Ishikawa (cell line): ENCODE measurements around the gene SLC38A11.

Experiments used
- CEBPB ChIP-seq: IDR thresholded peaks from 2 replicates; pipeline ENCODE4 v1.6.1; 2012
- CREB1 ChIP-seq: IDR thresholded peaks from 2 replicates; pipeline ENCODE4 v1.6.1; 2012; ENCODE audit warnings: low read depth
- EGR1 ChIP-seq: IDR thresholded peaks from 2 replicates; pipeline ENCODE4 v1.6.1; 2012
- EP300 ChIP-seq: IDR thresholded peaks from 2 replicates; pipeline ENCODE4 v1.6.1; 2012; ENCODE audit warnings: borderline replicate concordance
- FOXM1 ChIP-seq: IDR thresholded peaks from 2 replicates; pipeline ENCODE4 v1.6.1; 2012; ENCODE audit warnings: low read depth, borderline replicate concordance
- NFIC ChIP-seq: IDR thresholded peaks from 2 replicates; pipeline ENCODE4 v1.6.1; 2012
- RAD21 ChIP-seq: IDR thresholded peaks from 2 replicates; pipeline ENCODE4 v1.6.1; 2012; ENCODE audit warnings: low read depth
- TAF1 ChIP-seq: IDR thresholded peaks from 2 replicates; pipeline ENCODE4 v1.6.1; 2012; ENCODE audit warnings: low read depth, mild to moderate bottlenecking
- TCF12 ChIP-seq: IDR thresholded peaks from 2 replicates; pipeline ENCODE4 v1.6.1; 2012; ENCODE audit warnings: low read depth
- TEAD4 ChIP-seq: IDR thresholded peaks from 2 replicates; pipeline ENCODE4 v1.6.1; 2012
- YY1 ChIP-seq: IDR thresholded peaks from 2 replicates; pipeline ENCODE4 v1.6.1; 2012; ENCODE audit warnings: low read depth
- ZBTB7A ChIP-seq: IDR thresholded peaks from 2 replicates; pipeline ENCODE4 v1.6.1; 2012; ENCODE audit warnings: low read depth
- TF ChIP-seq, protein P1 (sequence below): IDR thresholded peaks from 2 replicates; pipeline ENCODE4 v1.6.1; 2012
- TF ChIP-seq, protein P2 (sequence below): IDR thresholded peaks from 2 replicates; pipeline ENCODE4 v1.6.1; 2012
- TF ChIP-seq, protein P3 (sequence below): IDR thresholded peaks from 2 replicates; pipeline ENCODE4 v1.6.1; 2012; ENCODE audit warnings: low read depth, mild to moderate bottlenecking

SLC38A11 gene

DNA sequence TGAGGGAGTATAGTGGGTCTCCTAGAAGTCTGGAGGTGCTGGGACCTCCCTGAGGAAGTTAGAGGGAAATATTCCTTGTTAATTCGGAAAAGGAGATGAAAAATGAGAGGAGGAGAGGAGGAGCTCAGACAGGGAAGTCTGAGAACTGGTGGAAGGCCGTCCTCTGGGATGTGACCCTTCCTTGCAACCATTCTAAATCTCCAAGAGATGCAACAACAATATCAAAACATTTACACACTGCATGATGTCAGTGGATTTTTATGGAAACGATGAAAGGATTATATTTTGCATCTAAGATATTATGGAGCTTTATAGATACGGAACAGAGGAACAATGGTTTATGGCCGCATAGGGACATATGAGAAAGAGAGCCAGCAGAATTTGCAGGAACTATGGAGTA, 63.9 kb downstream of the SLC38A11 start:
- no peak for TF ChIP-seq TCF12
- TF ChIP-seq TEAD4 = no peak
- TF ChIP-seq, protein P1, sequence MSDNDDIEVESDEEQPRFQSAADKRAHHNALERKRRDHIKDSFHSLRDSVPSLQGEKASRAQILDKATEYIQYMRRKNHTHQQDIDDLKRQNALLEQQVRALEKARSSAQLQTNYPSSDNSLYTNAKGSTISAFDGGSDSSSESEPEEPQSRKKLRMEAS = no peak
- no peak for TF ChIP-seq EP300
- TF ChIP-seq CREB1 = no peak
- TF ChIP-seq, protein P2, sequence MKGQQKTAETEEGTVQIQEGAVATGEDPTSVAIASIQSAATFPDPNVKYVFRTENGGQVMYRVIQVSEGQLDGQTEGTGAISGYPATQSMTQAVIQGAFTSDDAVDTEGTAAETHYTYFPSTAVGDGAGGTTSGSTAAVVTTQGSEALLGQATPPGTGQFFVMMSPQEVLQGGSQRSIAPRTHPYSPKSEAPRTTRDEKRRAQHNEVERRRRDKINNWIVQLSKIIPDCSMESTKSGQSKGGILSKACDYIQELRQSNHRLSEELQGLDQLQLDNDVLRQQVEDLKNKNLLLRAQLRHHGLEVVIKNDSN = no peak
- TF ChIP-seq EGR1 = no peak
- TF ChIP-seq RAD21 = no peak
- TF ChIP-seq CEBPB = no peak

DNA sequence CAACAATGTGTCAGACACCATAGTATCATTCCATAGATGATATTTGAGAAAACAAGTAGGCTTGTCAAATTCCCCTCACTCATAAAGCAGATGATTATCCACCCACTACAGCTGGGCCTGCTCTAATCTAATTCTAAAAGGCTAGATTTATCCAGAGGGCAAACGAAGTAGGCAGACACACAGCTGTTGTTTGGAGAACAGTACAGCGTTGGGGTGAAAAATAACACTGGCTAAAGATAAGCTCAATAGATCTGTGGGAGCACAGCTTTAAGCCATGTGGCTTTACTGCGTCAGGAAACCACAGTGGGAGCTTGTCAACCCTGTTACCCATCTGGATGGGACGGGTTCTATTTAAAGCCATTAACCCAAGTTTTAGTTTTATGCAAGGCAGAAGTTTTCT, 64.8 kb downstream of the SLC38A11 start:
- TF ChIP-seq TCF12 = no peak
- no peak for TF ChIP-seq RAD21
- TF ChIP-seq EP300 = no peak
- TF ChIP-seq, protein P1 = no peak
- TF ChIP-seq, protein P2 = no peak
- no peak for TF ChIP-seq YY1
- TF ChIP-seq CREB1 = no peak
- TF ChIP-seq TAF1 = no peak
- TF ChIP-seq ZBTB7A = no peak
- no peak for TF ChIP-seq FOXM1
- no peak for TF ChIP-seq TEAD4

DNA sequence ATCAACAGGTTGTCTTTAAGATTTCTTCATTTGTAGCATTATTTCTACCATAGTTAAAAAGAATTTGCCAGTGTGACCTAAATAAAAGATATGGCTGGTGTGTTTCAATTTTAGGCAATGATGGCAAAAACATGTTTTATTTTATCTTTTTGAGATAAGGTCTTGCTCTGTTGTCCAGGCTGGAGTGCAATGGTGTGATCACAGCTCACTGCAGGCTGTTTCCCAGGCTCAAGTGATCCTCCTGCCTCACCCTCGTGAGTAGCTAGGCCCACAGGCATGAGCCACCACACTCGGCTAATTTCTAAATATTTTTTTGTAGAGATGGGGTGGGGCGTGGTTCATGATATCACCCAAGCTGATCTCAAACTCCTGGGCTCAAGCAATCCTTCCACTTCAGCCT, 66.7 kb downstream of the SLC38A11 start:
- TF ChIP-seq ZBTB7A (no peak), NFIC (no peak), EGR1 (no peak), TAF1 (no peak), RAD21 (no peak), CREB1 (no peak), TEAD4 (no peak), EP300 (no peak), TCF12 (no peak), YY1 (no peak), FOXM1 (no peak), CEBPB (no peak)
- TF ChIP-seq, protein P3, sequence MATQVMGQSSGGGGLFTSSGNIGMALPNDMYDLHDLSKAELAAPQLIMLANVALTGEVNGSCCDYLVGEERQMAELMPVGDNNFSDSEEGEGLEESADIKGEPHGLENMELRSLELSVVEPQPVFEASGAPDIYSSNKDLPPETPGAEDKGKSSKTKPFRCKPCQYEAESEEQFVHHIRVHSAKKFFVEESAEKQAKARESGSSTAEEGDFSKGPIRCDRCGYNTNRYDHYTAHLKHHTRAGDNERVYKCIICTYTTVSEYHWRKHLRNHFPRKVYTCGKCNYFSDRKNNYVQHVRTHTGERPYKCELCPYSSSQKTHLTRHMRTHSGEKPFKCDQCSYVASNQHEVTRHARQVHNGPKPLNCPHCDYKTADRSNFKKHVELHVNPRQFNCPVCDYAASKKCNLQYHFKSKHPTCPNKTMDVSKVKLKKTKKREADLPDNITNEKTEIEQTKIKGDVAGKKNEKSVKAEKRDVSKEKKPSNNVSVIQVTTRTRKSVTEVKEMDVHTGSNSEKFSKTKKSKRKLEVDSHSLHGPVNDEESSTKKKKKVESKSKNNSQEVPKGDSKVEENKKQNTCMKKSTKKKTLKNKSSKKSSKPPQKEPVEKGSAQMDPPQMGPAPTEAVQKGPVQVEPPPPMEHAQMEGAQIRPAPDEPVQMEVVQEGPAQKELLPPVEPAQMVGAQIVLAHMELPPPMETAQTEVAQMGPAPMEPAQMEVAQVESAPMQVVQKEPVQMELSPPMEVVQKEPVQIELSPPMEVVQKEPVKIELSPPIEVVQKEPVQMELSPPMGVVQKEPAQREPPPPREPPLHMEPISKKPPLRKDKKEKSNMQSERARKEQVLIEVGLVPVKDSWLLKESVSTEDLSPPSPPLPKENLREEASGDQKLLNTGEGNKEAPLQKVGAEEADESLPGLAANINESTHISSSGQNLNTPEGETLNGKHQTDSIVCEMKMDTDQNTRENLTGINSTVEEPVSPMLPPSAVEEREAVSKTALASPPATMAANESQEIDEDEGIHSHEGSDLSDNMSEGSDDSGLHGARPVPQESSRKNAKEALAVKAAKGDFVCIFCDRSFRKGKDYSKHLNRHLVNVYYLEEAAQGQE = no peak
- TF ChIP-seq, protein P1 = no peak
- TF ChIP-seq, protein P2 = no peak

DNA sequence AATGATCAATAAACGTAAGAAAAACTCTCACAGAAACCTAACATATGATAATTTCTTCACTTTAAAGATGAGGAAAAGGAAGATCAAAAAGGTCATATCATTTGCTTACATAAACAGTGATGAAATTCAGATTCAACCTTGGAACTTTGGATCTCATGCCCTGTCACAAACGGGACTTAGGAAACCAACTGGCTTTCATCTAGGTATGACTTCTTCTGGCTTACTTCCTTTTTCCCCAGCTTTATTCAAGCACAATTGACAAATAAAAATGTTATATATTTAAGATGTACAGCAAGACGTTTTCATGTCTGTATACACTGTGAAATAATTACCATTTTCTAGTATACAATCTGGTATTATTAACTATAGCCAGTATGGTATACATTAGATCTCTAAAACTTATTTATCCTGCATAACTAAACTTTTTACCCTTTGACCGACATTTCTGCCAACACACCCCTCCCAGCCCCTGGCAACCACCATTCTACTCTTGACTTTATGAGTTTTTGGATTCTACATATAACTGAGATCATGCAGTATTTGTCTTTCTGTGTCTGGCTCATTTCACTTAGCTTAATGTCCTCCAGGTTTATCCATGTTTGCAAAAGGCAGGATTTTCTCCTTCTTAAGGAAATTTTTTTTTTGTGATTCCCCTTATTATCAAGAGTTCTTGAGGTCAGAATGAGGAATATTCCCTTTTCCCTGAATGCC, 67.7 kb downstream of the SLC38A11 start:
- TF ChIP-seq TAF1 (no peak), CREB1 (no peak), EGR1 (no peak), FOXM1 (no peak), TEAD4 (no peak), CEBPB (no peak), YY1 (no peak), EP300 (no peak), NFIC (no peak)
- TF ChIP-seq, protein P1 = no peak
- TF ChIP-seq, protein P2 = no peak
- TF ChIP-seq, protein P3 = no peak

DNA sequence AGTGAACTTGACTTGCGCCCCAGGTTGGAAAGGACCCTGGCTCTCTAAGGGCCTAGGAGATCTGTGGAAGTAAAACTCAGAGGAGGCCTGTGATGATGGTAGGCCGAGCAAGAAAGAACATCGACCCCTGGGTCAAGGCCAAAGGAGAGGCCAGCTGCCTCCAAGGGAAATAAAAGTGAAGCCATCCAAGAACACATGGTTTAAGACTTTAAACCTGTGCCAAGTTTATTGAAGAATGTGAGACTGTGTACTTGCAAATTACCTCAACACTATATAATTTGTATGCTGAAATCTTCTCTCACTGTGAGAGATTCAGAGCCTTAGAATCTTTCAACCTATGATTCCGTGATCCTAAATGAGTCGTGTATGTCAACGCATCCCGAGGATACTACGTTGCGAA, 73.0 kb downstream of the SLC38A11 start:
- TF ChIP-seq EP300 = no peak
- TF ChIP-seq, protein P3 = no peak
- TF ChIP-seq, protein P2 = no peak
- TF ChIP-seq, protein P1 = no peak
- TF ChIP-seq CEBPB = no peak
- TF ChIP-seq FOXM1 = no peak
- no peak for TF ChIP-seq TEAD4
- no peak for TF ChIP-seq YY1
- no peak for TF ChIP-seq EGR1
- TF ChIP-seq CREB1 = no peak
- TF ChIP-seq ZBTB7A = no peak
